ENCODE results near the gene CISH. TPM values are rescaled to one million over a fixed set of nuclear protein-coding genes. Genes with fewer than 3 reads are reported as not detected.

CISH gene
- total and polyA plus RNA-seq, 9 of the 15 experiments (the other 6 are each of a cell fraction or from before 2014, with no cell fraction given), result 1.7 to 47.7 (median 18.3) TPM

DNA sequence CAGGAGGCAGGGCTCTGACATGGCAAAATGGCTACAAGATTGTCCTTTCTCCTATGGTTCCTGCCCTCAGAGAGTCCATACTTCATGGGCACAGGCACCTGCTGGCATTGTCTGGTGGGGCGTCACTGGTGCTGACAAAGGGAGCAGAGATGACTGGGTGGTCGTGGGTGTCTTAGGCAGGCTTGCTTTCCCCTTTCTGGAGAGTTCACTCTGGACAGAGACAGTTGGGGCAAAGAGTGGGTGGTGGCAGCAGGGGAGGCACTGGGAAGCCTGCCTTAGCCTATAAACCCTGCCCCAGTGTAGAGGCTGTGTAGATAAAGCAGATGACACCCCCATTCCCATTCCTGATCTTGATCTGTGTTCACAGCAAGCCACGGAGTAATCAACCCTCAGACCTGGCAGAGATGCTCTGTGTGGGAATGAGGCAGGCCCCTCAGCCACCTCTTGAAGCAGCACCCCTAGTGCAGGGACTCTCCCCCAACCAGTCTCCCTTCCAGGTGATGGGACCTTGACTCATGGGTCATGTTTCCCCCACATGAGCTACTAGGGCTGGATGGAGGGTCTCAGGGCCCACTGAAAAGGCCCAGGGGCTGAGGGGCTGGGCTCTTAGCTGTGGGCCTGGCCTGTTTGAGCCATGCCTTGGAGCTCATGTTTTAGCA is 42.5 kb upstream of the CISH start:
- Histone ChIP-seq H3K27me3 (ENCODE audit: control insufficient read depth in 2 of 2, insufficient read depth in 2 of 2, low read length in 2 of 2) (peaks cover 0 to 15% of the 10 kb centered on the region in 2 experiments; a peak in 1 of 5 replicates), H3K4me1 (replicated peaks in 1 of 2; ENCODE audit: control insufficient read depth in 2 of 2, insufficient read depth in 2 of 2, low read length in 2 of 2) (peaks cover 0 to 4% of the 10 kb centered on the region in 2 experiments; a peak in 2 of 5 replicates), H3K4me3 (no peak overlapping the region), H3K9me3 (replicated peaks; ENCODE audit: control insufficient read depth, insufficient read depth, low read depth, low read length) (no peaks in the 10 kb centered on the region), H4K20me1 (replicated peaks; ENCODE audit: control insufficient read depth, insufficient read depth, low read length) (peaks cover 6% of the 10 kb centered on the region), H3K79me2 (ENCODE audit: control insufficient read depth, insufficient read depth, low read length) (no peaks in the 10 kb centered on the region), H2AFZ (ENCODE audit: low read depth, low read length) (no peak overlapping the region), H3K9ac (ENCODE audit: insufficient read depth in 1 of 2, low read depth in 2 of 2, low read length in 2 of 2) (no peak overlapping the region; a peak in 1 of 4 replicates), H3K36me3 (ENCODE audit: control insufficient read depth, insufficient read depth, low read length) (no peaks in the 10 kb centered on the region), H3K4me2 (ENCODE audit: insufficient read depth, low read length) (no peak overlapping the region), H3K9me1 (ENCODE audit: control insufficient read depth, insufficient read depth, low read length) (no peaks in the 10 kb centered on the region), H3K27ac (ENCODE audit: extremely low read depth, low read depth, low read length) (no peak overlapping the region)
- FAIRE-seq (no peak), DNase-seq (ENCODE audit: extremely low read depth in 1 of 4, low spot score in 3 of 4) (no peak), ATAC-seq (no peak)
- 9% methylated on average over 3 of the region's 3 CpGs for WGBS (ENCODE audit: insufficient coverage, low coverage, missing lambda C conversion rate)
- intact Hi-C loops (cut with micrococcal nuclease), result no loop called here
- BruUV-seq (replicated peaks), result no TSS peak
- TF ChIP-seq, protein P1, sequence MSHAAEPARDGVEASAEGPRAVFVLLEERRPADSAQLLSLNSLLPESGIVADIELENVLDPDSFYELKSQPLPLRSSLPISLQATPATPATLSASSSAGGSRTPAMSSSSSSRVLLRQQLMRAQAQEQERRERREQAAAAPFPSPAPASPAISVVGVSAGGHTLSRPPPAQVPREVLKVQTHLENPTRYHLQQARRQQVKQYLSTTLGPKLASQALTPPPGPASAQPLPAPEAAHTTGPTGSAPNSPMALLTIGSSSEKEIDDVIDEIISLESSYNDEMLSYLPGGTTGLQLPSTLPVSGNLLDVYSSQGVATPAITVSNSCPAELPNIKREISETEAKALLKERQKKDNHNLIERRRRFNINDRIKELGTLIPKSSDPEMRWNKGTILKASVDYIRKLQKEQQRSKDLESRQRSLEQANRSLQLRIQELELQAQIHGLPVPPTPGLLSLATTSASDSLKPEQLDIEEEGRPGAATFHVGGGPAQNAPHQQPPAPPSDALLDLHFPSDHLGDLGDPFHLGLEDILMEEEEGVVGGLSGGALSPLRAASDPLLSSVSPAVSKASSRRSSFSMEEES (CRISPR knock-in tag; IDR thresholded peaks at IDR 0.05), result no peak
- TF ChIP-seq HMG20B (CRISPR knock-in tag; IDR thresholded peaks at IDR 0.05), result no peak
- no peak for TF ChIP-seq SNRNP70 (optimal IDR thresholded peaks at IDR 0.05; ENCODE audit: low read depth, low read length)
- TF ChIP-seq, protein P2, sequence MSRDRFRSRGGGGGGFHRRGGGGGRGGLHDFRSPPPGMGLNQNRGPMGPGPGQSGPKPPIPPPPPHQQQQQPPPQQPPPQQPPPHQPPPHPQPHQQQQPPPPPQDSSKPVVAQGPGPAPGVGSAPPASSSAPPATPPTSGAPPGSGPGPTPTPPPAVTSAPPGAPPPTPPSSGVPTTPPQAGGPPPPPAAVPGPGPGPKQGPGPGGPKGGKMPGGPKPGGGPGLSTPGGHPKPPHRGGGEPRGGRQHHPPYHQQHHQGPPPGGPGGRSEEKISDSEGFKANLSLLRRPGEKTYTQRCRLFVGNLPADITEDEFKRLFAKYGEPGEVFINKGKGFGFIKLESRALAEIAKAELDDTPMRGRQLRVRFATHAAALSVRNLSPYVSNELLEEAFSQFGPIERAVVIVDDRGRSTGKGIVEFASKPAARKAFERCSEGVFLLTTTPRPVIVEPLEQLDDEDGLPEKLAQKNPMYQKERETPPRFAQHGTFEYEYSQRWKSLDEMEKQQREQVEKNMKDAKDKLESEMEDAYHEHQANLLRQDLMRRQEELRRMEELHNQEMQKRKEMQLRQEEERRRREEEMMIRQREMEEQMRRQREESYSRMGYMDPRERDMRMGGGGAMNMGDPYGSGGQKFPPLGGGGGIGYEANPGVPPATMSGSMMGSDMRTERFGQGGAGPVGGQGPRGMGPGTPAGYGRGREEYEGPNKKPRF (IDR thresholded peaks at IDR 0.05; ENCODE audit: low read depth, low read length), result no peak
- TF ChIP-seq KAT8 (IDR thresholded peaks at IDR 0.05; ENCODE audit: low read depth), result no peak
- TF ChIP-seq, protein P3, sequence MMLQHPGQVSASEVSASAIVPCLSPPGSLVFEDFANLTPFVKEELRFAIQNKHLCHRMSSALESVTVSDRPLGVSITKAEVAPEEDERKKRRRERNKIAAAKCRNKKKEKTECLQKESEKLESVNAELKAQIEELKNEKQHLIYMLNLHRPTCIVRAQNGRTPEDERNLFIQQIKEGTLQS (IDR thresholded peaks at IDR 0.05), result no peak
- TF ChIP-seq, protein P3 (CRISPR knock-in tag; conservative IDR thresholded peaks at IDR 0.05), result no peak
- TF ChIP-seq ZNF263 (CRISPR knock-in tag; IDR thresholded peaks at IDR 0.05; ENCODE audit: borderline replicate concordance), result no peak
- CTCF ChIA-PET (ENCODE audit: low intra/inter-chr PET ratio), result no interaction called here
- POLR2A ChIA-PET, result interaction anchor here (0.6 to 1.8 kb wide), 3 partner anchors 9 to 85 kb away, joined by 3 to 6 read pairs (median 4); no protein-coding TSS in a partner anchor
- in situ Hi-C loops (cut with MboI), result no loop called here

Data from K562 (cell line).